Nephron (organoid): ENCODE measurements around the gene DTNBP1.
A peak's percentile ranks its signal among the peaks of the same experiment; 100 is the strongest.

ENCODE experiments used
- H3K27ac Mint-ChIP-seq, 3 experiments: 2 replicates each; pipeline ENCODE4 v1.8.0; 2020; ENCODE audit warnings: mixed read lengths in 3 of 3, mild to moderate bottlenecking in 2 of 3, moderate library complexity in 1 of 3
- H3K27me3 Mint-ChIP-seq: 2 replicates; pipeline ENCODE4 v1.8.0; 2021; ENCODE audit warnings: low read depth, mild to moderate bottlenecking, moderate library complexity, mixed read lengths
- H3K36me3 Mint-ChIP-seq: 2 replicates; pipeline ENCODE4 v1.8.0; 2020; ENCODE audit warnings: low read depth, mixed read lengths
- H3K4me1 Mint-ChIP-seq: 2 replicates; pipeline ENCODE4 v1.8.0; 2020; ENCODE audit warnings: mixed read lengths
- H3K4me3 Mint-ChIP-seq, 3 experiments: 2 replicates each; pipeline ENCODE4 v1.8.0; 2020; ENCODE audit warnings: mild to moderate bottlenecking in 3 of 3, mixed read lengths in 3 of 3, moderate library complexity in 2 of 3
- H3K9me3 Mint-ChIP-seq: 2 replicates; pipeline ENCODE4 v1.8.0; 2020; ENCODE audit warnings: mixed read lengths
- CTCF ChIP-seq, 3 experiments: fragments of 200-600 bp; sonication (generic); IDR thresholded peaks; one replicate each; pipeline ENCODE4 v1.5.0; 2021; ENCODE audit warnings: antibody characterized with exemption in 3 of 3; ENCODE audit not compliant: unreplicated experiment in 3 of 3

The DTNBP1 gene

GRCh38 chr6:15480525-15480924, 182.3 kb downstream of the DTNBP1 start:
- Mint-ChIP-seq H3K27ac (peak overlapping the region; percentile 29 to 68 (median 60)), H3K27me3 (no peaks in the 10 kb centered on the region), H3K4me3 (peak overlapping the region in 1 of 3 experiments; percentile 12), H3K4me1 (peaks cover 70% of the 10 kb centered on the region), H3K36me3 (peaks cover 16% of the 10 kb centered on the region), H3K9me3 (no peaks in the 10 kb centered on the region)
- no peak for TF ChIP-seq CTCF (IDR thresholded peaks at IDR 0.05; ENCODE audit: unreplicated experiment in 3 of 3)

- Mint-ChIP-seq H3K4me1 (peaks cover 77% of the 10 kb centered on the region), H3K4me3 (peak overlapping the region in 1 of 3 experiments; percentile 30), H3K36me3 (peaks cover 23% of the 10 kb centered on the region), H3K9me3 (no peaks in the 10 kb centered on the region), H3K27me3 (no peaks in the 10 kb centered on the region), H3K27ac (peak overlapping the region; percentile 20 to 68 (median 60))
- no peak for TF ChIP-seq CTCF (IDR thresholded peaks at IDR 0.05; ENCODE audit: unreplicated experiment in 3 of 3)
Measured at GRCh38 chr6:15479761-15480160, 183.1 kb downstream of the DTNBP1 start.

GRCh38 chr6:15477746-15478145, 185.1 kb downstream of the DTNBP1 start:
- Mint-ChIP-seq H3K4me3 (no peak overlapping the region), H3K27me3 (no peaks in the 10 kb centered on the region), H3K36me3 (peaks cover 34% of the 10 kb centered on the region), H3K9me3 (no peaks in the 10 kb centered on the region), H3K4me1 (peaks cover 72% of the 10 kb centered on the region), H3K27ac (no peak overlapping the region)
- TF ChIP-seq CTCF (IDR thresholded peaks at IDR 0.05; ENCODE audit: unreplicated experiment in 3 of 3) = no peak

- TF ChIP-seq CTCF (IDR thresholded peaks at IDR 0.05; ENCODE audit: unreplicated experiment in 3 of 3) = no peak
- H3K36me3 Mint-ChIP-seq = peaks cover 37% of the 10 kb centered on the region
- peak overlapping the region; percentile 0 to 36 (median 28) for H3K27ac Mint-ChIP-seq
- H3K27me3 Mint-ChIP-seq = no peaks in the 10 kb centered on the region
- no peaks in the 10 kb centered on the region for H3K9me3 Mint-ChIP-seq
- peaks cover 70% of the 10 kb centered on the region for H3K4me1 Mint-ChIP-seq
- no peak overlapping the region for H3K4me3 Mint-ChIP-seq
Measured at GRCh38 chr6:15476631-15477380, 186.0 kb downstream of the DTNBP1 start.

- Mint-ChIP-seq H3K4me1 (peaks cover 60% of the 10 kb centered on the region), H3K27me3 (no peaks in the 10 kb centered on the region), H3K9me3 (no peaks in the 10 kb centered on the region), H3K27ac (peak overlapping the region in 2 of 3 experiments; percentile 3 to 28), H3K4me3 (no peak overlapping the region), H3K36me3 (peaks cover 37% of the 10 kb centered on the region)
- TF ChIP-seq CTCF (IDR thresholded peaks at IDR 0.05; ENCODE audit: unreplicated experiment in 3 of 3) = no peak
Measured at GRCh38 chr6:15475872-15476271, 187.0 kb downstream of the DTNBP1 start.

GRCh38 chr6:15475261-15475660, 187.6 kb downstream of the DTNBP1 start:
- H3K4me1 Mint-ChIP-seq = peaks cover 54% of the 10 kb centered on the region
- no peak for TF ChIP-seq CTCF (IDR thresholded peaks at IDR 0.05; ENCODE audit: unreplicated experiment in 3 of 3)
- H3K9me3 Mint-ChIP-seq = no peaks in the 10 kb centered on the region
- no peak overlapping the region for H3K4me3 Mint-ChIP-seq
- H3K36me3 Mint-ChIP-seq = peaks cover 37% of the 10 kb centered on the region
- H3K27me3 Mint-ChIP-seq = no peaks in the 10 kb centered on the region
- peak overlapping the region in 2 of 3 experiments; percentile 3 to 28 for H3K27ac Mint-ChIP-seq
